IPS-11a (cell line): Measurements from ENCODE around the gene PRR23E.

ENCODE experiments used
- H3K4me3 ChIP-seq: one replicate; pipeline ENCODE4 v1.5.1; 2013; ENCODE audit warnings: low read depth, low read length, control low read depth

PRR23E gene

DNA sequence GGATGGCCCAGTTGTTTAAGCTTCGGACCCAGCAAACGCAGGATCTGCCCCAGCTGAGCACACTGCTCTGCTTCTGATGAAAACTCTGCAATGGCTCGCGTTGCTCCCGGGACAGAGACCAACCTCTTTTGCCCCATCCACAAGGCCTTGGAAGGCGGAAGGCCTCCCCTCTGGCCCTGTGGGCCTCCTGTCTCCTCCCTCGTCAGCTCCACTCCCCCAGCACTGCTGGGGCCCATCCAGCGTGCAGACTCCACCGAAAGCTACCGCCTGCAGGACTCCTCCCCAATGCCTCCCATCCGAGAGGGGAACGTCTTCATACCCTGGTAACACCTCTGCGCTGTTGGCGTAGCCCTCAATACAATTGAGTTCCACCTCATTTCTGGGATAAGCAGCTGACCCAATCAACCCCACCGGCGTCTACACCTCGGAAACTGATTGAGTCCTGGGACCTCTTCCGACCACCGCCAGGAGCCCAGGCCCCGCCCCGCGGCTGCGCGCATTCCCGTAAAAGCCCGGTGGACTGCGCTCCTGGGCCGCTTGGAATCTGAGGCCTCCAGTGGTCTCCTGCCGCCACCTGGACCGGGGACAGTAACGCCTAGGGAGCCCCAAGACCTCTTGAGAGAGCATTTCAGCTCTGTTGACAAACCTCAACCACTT is at the start of gene PRR23E:
TSS of gene PRR23E (plus strand) at position 556 of the 657 bp plus-strand sequence. CDS start 3,555 bp downstream, outside the sequence.
- no peak within 1 kb of the TSS for H3K4me3 ChIP-seq

DNA sequence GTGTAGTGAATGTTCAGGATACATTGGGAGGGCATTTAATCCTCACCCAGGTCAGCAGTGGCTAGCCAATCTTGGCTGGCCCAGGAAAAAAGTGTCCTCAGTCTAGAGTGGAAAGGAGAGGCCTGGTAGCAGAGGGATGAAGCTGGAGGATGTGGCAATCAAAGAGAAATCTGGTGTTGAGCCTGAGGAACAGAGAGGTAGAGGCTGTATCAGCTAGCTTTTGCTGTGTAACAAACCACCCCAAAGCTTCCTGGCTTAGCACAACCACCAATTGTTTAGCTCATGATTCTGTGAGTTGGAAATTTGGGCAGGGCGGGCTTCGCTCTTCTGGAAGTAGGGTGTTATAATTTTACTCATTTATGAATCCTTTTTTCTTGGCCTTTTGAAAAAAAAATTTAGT is 49.8 kb upstream of the PRR23E start:
- H3K4me3 ChIP-seq, result no peak overlapping the region

GRCh38 chr3:127144631-127145030 is 48.3 kb upstream of the PRR23E start:
- H3K4me3 ChIP-seq, result no peak overlapping the region

- H3K4me3 ChIP-seq, result no peak overlapping the region
Observed at GRCh38 chr3:127145266-127145665, 47.7 kb upstream of the PRR23E start.

- no peak overlapping the region for H3K4me3 ChIP-seq
Observed at GRCh38 chr3:127147291-127147885, 45.5 kb upstream of the PRR23E start.

GRCh38 chr3:127149621-127150310 is 43.2 kb upstream of the PRR23E start:
- H3K4me3 ChIP-seq, result no peak overlapping the region

DNA sequence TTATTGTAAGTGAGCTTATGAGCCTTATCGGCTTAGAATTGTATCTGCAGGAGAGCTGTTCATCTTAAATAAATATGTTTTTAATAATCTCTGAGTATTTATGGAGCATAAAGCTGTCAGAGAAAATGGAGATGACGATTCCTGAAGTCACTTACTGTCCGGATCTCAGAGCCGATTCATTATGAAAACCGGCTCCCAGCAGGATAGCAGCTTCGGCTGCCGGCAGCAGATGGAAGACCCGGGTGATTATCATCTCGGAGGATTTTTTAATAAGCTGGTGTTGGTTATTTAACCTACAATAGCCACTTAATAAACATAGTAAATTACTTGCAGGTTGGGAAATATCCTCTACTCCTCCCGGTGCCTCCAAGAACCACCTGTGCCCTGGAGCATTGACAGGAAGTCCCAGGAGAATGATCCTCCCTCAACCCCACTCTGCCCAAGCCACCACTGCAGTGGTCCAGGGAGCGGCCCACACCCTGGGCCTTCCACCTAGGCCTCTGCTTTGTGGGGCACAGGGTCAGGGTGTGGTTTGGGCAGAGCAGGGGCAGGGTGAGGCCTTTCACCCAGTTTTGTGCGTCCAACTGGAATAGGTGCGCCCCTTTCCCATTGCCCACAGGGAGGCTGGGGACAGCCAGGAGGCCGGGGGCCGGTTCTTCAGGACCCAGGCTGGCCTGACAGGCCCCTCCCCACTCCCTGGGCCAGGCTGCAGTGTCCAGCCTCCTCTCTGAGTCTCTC is 42.2 kb upstream of the PRR23E start:
- no peak overlapping the region for H3K4me3 ChIP-seq

GRCh38 chr3:127151251-127151564 is 41.7 kb upstream of the PRR23E start:
- no peak overlapping the region for H3K4me3 ChIP-seq

DNA sequence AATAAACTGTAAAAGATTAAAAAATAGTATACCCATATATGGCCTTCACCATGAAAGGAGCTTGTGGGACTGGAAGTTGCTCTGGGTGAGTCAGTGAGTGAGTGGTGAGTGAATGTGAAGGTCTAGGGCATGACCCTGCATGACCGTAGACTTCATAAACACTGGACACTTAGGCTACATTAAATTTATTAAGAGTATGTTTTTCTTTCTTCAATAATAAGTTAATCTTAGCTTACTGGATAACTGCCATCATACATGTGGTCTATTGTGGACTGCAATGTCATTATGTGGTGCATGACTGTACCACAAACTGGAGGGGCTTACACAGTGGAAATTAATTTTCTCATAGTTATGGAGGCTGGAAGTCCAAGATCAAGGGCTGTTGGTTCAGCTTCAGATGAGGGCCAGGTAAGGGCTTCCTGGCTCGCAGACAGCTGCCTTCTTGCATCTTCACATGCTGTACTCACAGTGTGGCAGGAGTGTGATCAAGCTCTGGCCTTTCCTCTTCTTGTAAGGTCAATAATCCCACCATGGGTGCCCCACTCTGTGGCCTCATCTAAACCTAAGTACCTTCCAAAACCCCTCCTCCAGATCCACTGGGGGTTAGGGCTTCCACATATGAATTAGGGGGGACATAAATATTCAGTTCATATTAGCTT is 40.8 kb upstream of the PRR23E start:
- no peak overlapping the region for H3K4me3 ChIP-seq

DNA sequence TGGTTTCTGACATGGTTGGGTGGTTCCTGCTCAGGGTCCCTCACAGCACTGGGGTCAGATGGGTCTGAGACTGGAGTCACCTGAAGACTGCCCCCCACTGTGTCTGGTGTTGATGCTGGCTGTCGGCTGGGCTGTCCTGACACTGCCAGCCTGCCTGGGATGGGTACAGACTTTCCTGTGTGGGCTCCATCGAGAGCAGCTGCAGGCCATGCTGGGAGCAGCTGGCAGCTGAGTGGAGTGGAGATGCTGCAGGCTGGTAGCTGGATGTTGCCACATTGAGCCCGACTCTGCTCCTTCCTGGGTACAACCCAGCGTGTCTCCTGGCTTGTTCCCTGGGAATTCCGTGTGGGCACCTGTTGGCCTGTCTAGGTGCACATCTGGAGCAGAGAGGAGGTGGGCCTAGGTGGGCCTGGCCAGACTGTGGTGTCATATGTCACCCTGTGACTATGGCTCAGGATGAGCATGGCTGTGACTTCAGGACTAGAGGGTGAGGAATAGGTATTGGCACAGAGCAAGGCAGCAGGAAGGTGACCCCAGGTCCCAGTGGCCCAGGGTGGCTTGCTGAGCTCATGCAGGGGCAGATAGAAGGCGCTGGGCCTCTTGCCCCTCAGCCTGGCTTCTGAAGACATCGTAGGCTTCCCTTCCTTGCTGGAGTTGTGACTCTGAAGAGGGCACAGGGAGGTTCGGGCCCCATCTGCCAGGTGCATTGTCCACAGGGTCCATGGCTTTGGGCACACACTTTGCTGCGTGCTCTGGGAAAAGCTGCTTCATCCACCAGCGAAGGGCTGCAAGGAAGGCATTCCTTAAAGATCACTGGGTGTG is 40.0 kb upstream of the PRR23E start:
- H3K4me3 ChIP-seq, result no peak overlapping the region

- H3K4me3 ChIP-seq, result no peak overlapping the region
Observed at GRCh38 chr3:127153506-127153815, 39.5 kb upstream of the PRR23E start.

DNA sequence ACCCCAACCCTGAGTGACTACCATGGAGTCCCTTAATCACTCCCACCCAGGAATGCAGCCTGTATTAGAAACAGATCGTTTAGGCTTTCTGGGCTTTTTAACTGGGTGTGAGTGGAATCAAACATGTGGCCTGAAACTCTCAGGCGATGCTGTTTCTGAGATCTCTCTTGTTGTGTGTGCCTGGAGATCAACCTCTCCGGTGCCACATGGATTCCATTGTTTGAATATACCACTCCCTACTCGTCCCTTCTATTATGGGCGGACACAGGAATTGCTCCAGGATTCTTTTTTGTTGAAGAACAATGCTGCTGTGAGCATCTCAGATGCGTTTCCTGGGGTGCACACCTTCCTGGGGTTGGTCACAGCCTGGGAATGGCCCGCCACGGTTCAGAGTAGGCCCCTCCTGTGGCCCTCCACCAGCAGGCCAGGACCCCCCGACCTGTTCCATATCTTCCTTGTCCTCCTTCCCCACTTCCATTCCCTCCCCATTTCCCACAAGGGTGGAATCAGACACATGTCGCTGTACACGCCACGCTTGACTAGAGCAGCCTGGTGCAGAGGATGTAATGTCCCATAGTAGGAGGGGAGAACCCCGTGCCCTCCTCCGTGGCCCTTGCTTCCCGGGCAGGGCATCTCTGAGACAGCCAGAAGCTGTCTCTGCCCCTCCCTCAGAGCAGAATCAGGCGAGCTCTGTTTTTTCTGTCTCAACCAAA is 36.4 kb upstream of the PRR23E start:
- H3K4me3 ChIP-seq, result no peak overlapping the region

DNA sequence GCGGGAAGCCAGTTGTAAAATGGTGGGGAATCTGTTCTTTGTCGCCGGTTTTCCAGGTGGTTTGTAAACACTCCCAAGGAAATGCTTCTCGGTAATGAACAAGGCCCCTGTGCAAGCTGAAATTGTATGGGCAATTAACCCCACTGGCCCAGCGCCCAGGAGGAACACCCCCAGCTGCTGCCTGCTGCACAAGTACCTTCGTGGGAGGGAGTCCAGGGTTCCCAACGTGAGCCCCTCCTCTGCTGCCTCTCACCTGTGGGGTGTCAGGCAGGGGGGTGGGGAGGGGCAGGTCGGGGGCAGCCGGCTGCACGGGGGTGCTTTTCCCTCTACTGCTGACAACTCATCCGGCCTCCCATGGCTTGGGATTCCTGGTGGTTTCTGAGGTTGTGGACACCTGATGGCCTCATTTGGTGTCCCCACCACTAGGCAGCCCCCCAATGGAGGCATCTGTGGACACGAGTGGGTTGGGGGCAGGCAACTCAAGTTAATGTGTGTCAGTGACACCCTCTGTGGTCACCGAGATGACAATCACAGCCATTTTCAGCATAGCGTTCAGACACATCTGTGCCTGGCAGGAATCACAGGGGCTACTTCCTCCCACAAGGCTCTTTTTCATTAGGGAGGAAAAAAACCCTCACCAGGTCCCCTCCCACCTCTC is 35.6 kb upstream of the PRR23E start:
- H3K4me3 ChIP-seq, result no peak overlapping the region

DNA sequence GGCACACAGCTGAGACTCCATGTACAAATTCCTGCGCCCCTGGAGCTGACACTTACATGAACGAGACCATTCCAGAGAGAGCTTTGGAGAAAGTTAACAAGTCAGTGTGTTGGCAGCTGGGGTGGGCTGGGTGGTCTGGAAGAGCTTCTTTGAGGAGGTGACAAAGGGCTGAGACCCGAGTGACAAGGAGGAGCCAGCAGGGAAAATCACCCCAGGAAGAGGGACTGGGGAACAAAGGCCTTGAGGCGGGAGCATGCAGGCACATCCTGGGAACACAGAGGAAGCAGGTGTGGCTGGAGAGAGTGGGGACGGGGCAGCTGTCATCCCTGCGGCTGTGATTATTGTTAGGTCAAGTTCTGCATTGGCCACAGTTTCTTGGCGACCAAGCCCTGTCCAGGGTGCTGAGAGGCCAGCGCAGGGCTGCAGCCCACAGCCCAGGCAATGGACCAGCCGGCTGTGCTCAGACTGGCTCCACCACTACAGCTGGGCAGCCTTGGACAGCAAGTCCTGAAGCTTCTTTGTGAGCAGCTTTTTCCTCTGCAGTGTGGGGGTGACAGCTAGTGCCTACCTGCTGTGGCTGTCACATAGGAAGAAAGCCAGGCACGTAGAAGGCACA is 34.2 kb upstream of the PRR23E start:
- H3K4me3 ChIP-seq, result no peak overlapping the region

DNA sequence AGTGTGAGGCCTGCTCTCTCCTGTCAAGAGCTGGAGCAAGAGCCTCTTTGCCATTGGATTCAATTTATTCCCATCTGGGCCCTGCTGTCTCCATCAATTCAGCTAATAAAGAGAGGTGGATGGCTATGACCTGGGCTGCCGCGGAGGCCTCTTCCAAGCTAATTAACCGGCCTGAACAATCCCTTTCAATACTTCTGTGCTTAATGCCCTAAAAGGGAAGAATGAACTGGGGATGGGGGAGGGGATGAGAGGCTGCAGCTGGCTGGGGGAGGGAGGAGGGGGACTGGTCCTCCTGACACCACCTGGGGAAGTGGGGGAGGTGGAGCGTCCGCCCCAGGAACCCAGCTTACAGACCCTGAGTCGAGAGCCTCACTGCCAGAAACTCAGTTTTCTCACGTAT is 33.4 kb upstream of the PRR23E start:
- no peak overlapping the region for H3K4me3 ChIP-seq

DNA sequence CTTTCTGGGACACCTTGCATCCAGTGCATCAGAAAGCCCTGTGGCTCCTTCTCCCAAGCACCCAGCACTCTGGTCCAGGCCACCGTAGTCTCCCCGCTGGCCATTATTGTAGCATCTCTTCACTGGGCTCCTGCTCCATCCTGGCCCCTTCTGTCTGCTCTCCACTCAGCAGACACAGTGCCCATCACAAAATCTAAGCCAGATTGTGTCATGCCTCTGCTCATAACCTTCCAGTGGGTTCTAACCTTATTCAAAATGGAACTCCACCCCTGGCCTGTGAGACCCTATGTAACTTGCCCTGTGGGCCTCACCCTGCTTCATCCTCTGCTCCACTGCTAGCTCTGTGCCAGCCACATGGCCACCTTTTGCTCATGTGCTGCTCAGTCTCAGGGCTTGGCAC is 31.7 kb upstream of the PRR23E start:
- H3K4me3 ChIP-seq, result no peak overlapping the region

GRCh38 chr3:127161973-127162579 is 30.9 kb upstream of the PRR23E start:
- H3K4me3 ChIP-seq, result no peak overlapping the region

- H3K4me3 ChIP-seq, result no peak overlapping the region
Observed at GRCh38 chr3:127162947-127163645, 29.8 kb upstream of the PRR23E start.
